ENCODE results near the gene UGCG. TPM values are rescaled to one million over a fixed set of nuclear protein-coding genes. Genes with fewer than 3 reads are reported as not detected.

Gene UGCG
- total and polyA plus RNA-seq, 2 experiments from 2014 or later, result 73.1 to 148 TPM

- Histone ChIP-seq H3K79me2 (ENCODE audit: insufficient read depth) (peaks cover 99% of the 10 kb centered on the region), H3K4me1 (ENCODE audit: insufficient read depth) (peaks cover 73% of the 10 kb centered on the region), H4K20me1 (ENCODE audit: insufficient read depth) (peaks cover 62% of the 10 kb centered on the region), H2AFZ (no peak overlapping the region), H3K9me3 (ENCODE audit: low read depth) (no peaks in the 10 kb centered on the region), H3K9me2 (ENCODE audit: insufficient read depth) (no peaks in the 10 kb centered on the region), H3K4me2 (ENCODE audit: unreplicated experiment) (peak overlapping the region; percentile 22), H3K9ac (no peak overlapping the region), H3F3A (ENCODE audit: insufficient read depth) (peaks cover 73% of the 10 kb centered on the region), H3K27ac (peak overlapping the region; percentile 9; the same call in 1 of the 2 replicates), H3K4me3 (no peak overlapping the region), H3K27me3 (replicated peaks; ENCODE audit: insufficient read depth) (no peaks in the 10 kb centered on the region), H3K36me3 (ENCODE audit: low read depth) (peaks cover 6% of the 10 kb centered on the region; the same call in 1 of the 2 replicates)
- in situ Hi-C loops (cut with MboI), result no loop called here
- no peak for DNase-seq
- TF ChIP-seq EZH2 (IDR thresholded peaks at IDR 0.05; ENCODE audit: insufficient read depth, poor library complexity, severe bottlenecking), result no peak
- TF ChIP-seq EZH2phosphoT487 (IDR thresholded peaks at IDR 0.05; ENCODE audit: insufficient read depth, low read depth), result no peak
- 86 to 93% methylated on average over 5 of the region's 5 CpGs for WGBS, 2 experiments (ENCODE audit: low coverage in 1 of 2, low lambda C conversion rate in 2 of 2, missing lambda C conversion rate in 2 of 2)
Measured at GRCh38 chr9:111907147-111907546, 10.5 kb downstream of the UGCG start.

- Histone ChIP-seq H3K27me3 (replicated peaks; ENCODE audit: insufficient read depth) (no peaks in the 10 kb centered on the region), H3K9ac (no peak overlapping the region), H3K36me3 (ENCODE audit: low read depth) (peaks cover 13% of the 10 kb centered on the region; the same call in 1 of the 2 replicates), H4K20me1 (ENCODE audit: insufficient read depth) (peaks cover 76% of the 10 kb centered on the region), H3F3A (ENCODE audit: insufficient read depth) (peaks cover 75% of the 10 kb centered on the region), H3K4me2 (ENCODE audit: unreplicated experiment) (peak overlapping the region; percentile 27), H3K9me2 (ENCODE audit: insufficient read depth) (no peaks in the 10 kb centered on the region), H3K79me2 (ENCODE audit: insufficient read depth) (peaks cover 99% of the 10 kb centered on the region), H2AFZ (no peak overlapping the region), H3K9me3 (ENCODE audit: low read depth) (no peaks in the 10 kb centered on the region), H3K4me1 (ENCODE audit: insufficient read depth) (peaks cover 62% of the 10 kb centered on the region), H3K27ac (no peak overlapping the region), H3K4me3 (no peak overlapping the region)
- WGBS, 2 experiments (ENCODE audit: low coverage in 1 of 2, low lambda C conversion rate in 2 of 2, missing lambda C conversion rate in 2 of 2), result 83 to 87% methylated on average over 3 of the region's 3 CpGs
- DNase-seq, result no peak
- TF ChIP-seq EZH2phosphoT487 (IDR thresholded peaks at IDR 0.05; ENCODE audit: insufficient read depth, low read depth), result no peak
- TF ChIP-seq EZH2 (IDR thresholded peaks at IDR 0.05; ENCODE audit: insufficient read depth, poor library complexity, severe bottlenecking), result no peak
- in situ Hi-C loops (cut with MboI), result no loop called here
Measured at GRCh38 chr9:111909444-111909843, 12.8 kb downstream of the UGCG start.

DNA sequence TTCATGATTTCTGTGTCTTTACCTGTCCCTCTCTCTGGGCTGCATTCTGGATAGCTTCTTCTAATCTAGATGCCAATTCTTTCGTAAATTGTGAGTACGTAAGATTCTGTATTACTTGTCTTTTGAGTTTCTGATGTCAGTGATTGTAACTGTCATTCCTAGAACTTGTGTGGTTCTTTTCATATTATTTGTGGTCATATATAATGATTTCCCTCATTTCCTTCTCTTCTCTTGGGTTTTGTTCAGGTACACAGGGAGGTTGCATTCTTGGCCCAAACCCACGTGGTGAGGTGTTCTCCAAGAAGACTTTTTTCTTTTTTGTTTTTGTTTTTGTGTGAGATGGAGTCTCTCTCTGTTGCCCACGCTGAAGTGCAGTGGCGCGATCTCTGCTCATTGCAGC lies 13.8 kb downstream of the UGCG start:
- Histone ChIP-seq H4K20me1 (ENCODE audit: insufficient read depth) (peaks cover 76% of the 10 kb centered on the region), H3K36me3 (ENCODE audit: low read depth) (peaks cover 21% of the 10 kb centered on the region), H3K9me3 (ENCODE audit: low read depth) (no peaks in the 10 kb centered on the region), H2AFZ (no peak overlapping the region), H3K79me2 (ENCODE audit: insufficient read depth) (peaks cover 99% of the 10 kb centered on the region), H3K9me2 (ENCODE audit: insufficient read depth) (no peaks in the 10 kb centered on the region), H3K27me3 (replicated peaks; ENCODE audit: insufficient read depth) (no peaks in the 10 kb centered on the region), H3K9ac (no peak overlapping the region), H3K4me1 (ENCODE audit: insufficient read depth) (peaks cover 61% of the 10 kb centered on the region), H3K4me3 (no peak overlapping the region), H3K27ac (no peak overlapping the region), H3F3A (ENCODE audit: insufficient read depth) (peaks cover 80% of the 10 kb centered on the region), H3K4me2 (ENCODE audit: unreplicated experiment) (peak overlapping the region; percentile 27)
- TF ChIP-seq EZH2phosphoT487 (IDR thresholded peaks at IDR 0.05; ENCODE audit: insufficient read depth, low read depth), result no peak
- TF ChIP-seq EZH2 (IDR thresholded peaks at IDR 0.05; ENCODE audit: insufficient read depth, poor library complexity, severe bottlenecking), result no peak
- no peak for DNase-seq
- 91 to 96% methylated on average over 6 of the region's 6 CpGs for WGBS, 2 experiments (ENCODE audit: low coverage in 1 of 2, low lambda C conversion rate in 2 of 2, missing lambda C conversion rate in 2 of 2)
- in situ Hi-C loops (cut with MboI), result no loop called here

DNA sequence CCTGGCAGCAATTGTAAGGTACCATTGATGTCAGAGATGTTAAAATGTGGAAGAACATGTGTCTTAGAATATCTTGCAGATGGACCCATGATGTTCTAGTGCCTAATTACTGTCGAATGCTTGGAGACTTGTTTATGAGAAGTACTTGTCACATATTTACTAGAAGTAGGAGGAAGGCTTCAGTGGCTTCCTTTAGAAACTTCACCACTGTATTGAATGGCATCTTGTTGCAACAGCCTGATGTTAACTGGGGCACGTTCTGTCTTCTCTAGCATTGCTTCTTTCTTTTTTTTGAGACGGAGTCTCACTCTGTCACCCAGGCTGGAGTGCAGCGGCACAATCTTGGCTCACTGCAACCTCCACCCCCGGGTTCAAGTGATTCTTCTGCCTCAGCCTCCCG lies 16.5 kb downstream of the UGCG start:
- Histone ChIP-seq H3K4me3 (no peak overlapping the region), H3K9me3 (ENCODE audit: low read depth) (no peaks in the 10 kb centered on the region), H3K9me2 (ENCODE audit: insufficient read depth) (no peaks in the 10 kb centered on the region), H3K27me3 (replicated peaks; ENCODE audit: insufficient read depth) (no peaks in the 10 kb centered on the region), H3K27ac (no peak overlapping the region), H3K79me2 (ENCODE audit: insufficient read depth) (peaks cover 99% of the 10 kb centered on the region), H3F3A (ENCODE audit: insufficient read depth) (peaks cover 79% of the 10 kb centered on the region), H3K4me1 (ENCODE audit: insufficient read depth) (peaks cover 66% of the 10 kb centered on the region), H2AFZ (no peak overlapping the region), H4K20me1 (ENCODE audit: insufficient read depth) (peaks cover 64% of the 10 kb centered on the region), H3K9ac (no peak overlapping the region), H3K36me3 (ENCODE audit: low read depth) (peaks cover 43% of the 10 kb centered on the region), H3K4me2 (ENCODE audit: unreplicated experiment) (no peak overlapping the region)
- DNase-seq, result no peak
- in situ Hi-C loops (cut with MboI), result no loop called here
- WGBS, 2 experiments (ENCODE audit: low coverage in 1 of 2, low lambda C conversion rate in 2 of 2, missing lambda C conversion rate in 2 of 2), result 72 to 73% methylated on average over 6 of the region's 6 CpGs
- TF ChIP-seq EZH2 (IDR thresholded peaks at IDR 0.05; ENCODE audit: insufficient read depth, poor library complexity, severe bottlenecking), result no peak
- no peak for TF ChIP-seq EZH2phosphoT487 (IDR thresholded peaks at IDR 0.05; ENCODE audit: insufficient read depth, low read depth)
